ENCODE measurements around the gene ALPK1.

Gene ALPK1

GRCh38 chr4:112315446-112315845 is 18.3 kb downstream of the ALPK1 start:
- TF ChIP-seq USF1 (IDR thresholded peaks at IDR 0.05): no peak
- TF ChIP-seq TEAD4 (IDR thresholded peaks at IDR 0.05): no peak
- no peak for TF ChIP-seq NFIC (IDR thresholded peaks at IDR 0.05)
- no peak for TF ChIP-seq TAF1 (IDR thresholded peaks at IDR 0.05; ENCODE audit: low read depth)
- TF ChIP-seq EGR1 (IDR thresholded peaks at IDR 0.05): no peak
- no peak for TF ChIP-seq RAD21 (IDR thresholded peaks at IDR 0.05; ENCODE audit: low read depth)

- TF ChIP-seq RAD21 (IDR thresholded peaks at IDR 0.05; ENCODE audit: low read depth) (no peak), FOXM1 (IDR thresholded peaks at IDR 0.05; ENCODE audit: borderline replicate concordance, low read depth) (no peak), USF1 (IDR thresholded peaks at IDR 0.05) (no peak), YY1 (IDR thresholded peaks at IDR 0.05; ENCODE audit: low read depth) (no peak), EGR1 (IDR thresholded peaks at IDR 0.05) (no peak), TEAD4 (IDR thresholded peaks at IDR 0.05) (no peak), EP300 (IDR thresholded peaks at IDR 0.05; ENCODE audit: borderline replicate concordance) (no peak), MAX (IDR thresholded peaks at IDR 0.05) (no peak), TAF1 (IDR thresholded peaks at IDR 0.05; ENCODE audit: low read depth) (no peak), REST (IDR thresholded peaks at IDR 0.05; ENCODE audit: low read depth) (no peak), TCF12 (IDR thresholded peaks at IDR 0.05; ENCODE audit: low read depth) (no peak), CREB1 (IDR thresholded peaks at IDR 0.05; ENCODE audit: low read depth) (no peak), NFIC (IDR thresholded peaks at IDR 0.05) (no peak), CEBPB (IDR thresholded peaks at IDR 0.05) (no peak), ZBTB7A (IDR thresholded peaks at IDR 0.05; ENCODE audit: low read depth) (no peak)
Observed at GRCh38 chr4:112316360-112316759, 19.2 kb downstream of the ALPK1 start.

- TF ChIP-seq EGR1 (IDR thresholded peaks at IDR 0.05): no peak
- TF ChIP-seq ZBTB7A (IDR thresholded peaks at IDR 0.05; ENCODE audit: low read depth): no peak
- no peak for TF ChIP-seq TCF12 (IDR thresholded peaks at IDR 0.05; ENCODE audit: low read depth)
- no peak for TF ChIP-seq REST (IDR thresholded peaks at IDR 0.05; ENCODE audit: low read depth)
- TF ChIP-seq CEBPB (IDR thresholded peaks at IDR 0.05): no peak
- no peak for TF ChIP-seq EP300 (IDR thresholded peaks at IDR 0.05; ENCODE audit: borderline replicate concordance)
- TF ChIP-seq TAF1 (IDR thresholded peaks at IDR 0.05; ENCODE audit: low read depth): no peak
- TF ChIP-seq USF1 (IDR thresholded peaks at IDR 0.05): no peak
- TF ChIP-seq FOXM1 (IDR thresholded peaks at IDR 0.05; ENCODE audit: borderline replicate concordance, low read depth): no peak
- no peak for TF ChIP-seq MAX (IDR thresholded peaks at IDR 0.05)
- no peak for TF ChIP-seq TEAD4 (IDR thresholded peaks at IDR 0.05)
- TF ChIP-seq NFIC (IDR thresholded peaks at IDR 0.05): no peak
- no peak for TF ChIP-seq YY1 (IDR thresholded peaks at IDR 0.05; ENCODE audit: low read depth)
- no peak for TF ChIP-seq RAD21 (IDR thresholded peaks at IDR 0.05; ENCODE audit: low read depth)
- no peak for TF ChIP-seq CREB1 (IDR thresholded peaks at IDR 0.05; ENCODE audit: low read depth)
Observed at GRCh38 chr4:112318239-112319142, 21.3 kb downstream of the ALPK1 start.

- TF ChIP-seq FOXM1 (IDR thresholded peaks at IDR 0.05; ENCODE audit: borderline replicate concordance, low read depth) (no peak), RAD21 (IDR thresholded peaks at IDR 0.05; ENCODE audit: low read depth) (peak; percentile 60)
Observed at GRCh38 chr4:112321776-112322684, 24.9 kb downstream of the ALPK1 start.

- TF ChIP-seq TCF12 (IDR thresholded peaks at IDR 0.05; ENCODE audit: low read depth) (no peak), REST (IDR thresholded peaks at IDR 0.05; ENCODE audit: low read depth) (no peak), MAX (IDR thresholded peaks at IDR 0.05) (no peak)
Observed at GRCh38 chr4:112322866-112323265, 25.7 kb downstream of the ALPK1 start.

All from Ishikawa (cell line).